ENCODE data around the gene RNF149. TPM values are rescaled to one million over a fixed set of nuclear protein-coding genes. Genes with fewer than 3 reads are reported as not detected.

The RNF149 gene
- total RNA-seq, 4 donors from 2014 or later, result 29.0 to 78.6 (median 44.4) TPM

DNA sequence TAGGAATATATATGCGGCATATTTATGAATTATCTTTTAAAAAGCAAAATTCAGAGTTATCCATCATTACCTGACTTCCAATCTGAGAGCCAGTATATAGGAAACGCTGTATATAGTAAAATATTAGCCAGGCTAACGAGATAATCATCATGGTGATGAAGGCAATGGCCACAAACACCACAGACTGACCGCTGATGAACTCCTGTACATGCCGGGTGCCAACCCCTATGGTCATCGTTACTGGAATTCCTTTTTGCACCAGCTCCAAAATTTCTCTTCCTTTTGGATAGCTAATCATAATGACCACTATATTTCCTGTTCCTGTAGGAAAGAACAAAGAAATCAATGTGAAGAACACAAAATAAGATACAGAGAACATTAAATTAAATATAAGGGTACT is 13.6 kb downstream of the RNF149 start:
- Histone ChIP-seq H3K27me3 (no peaks in the 10 kb centered on the region), H3K9me3 (no peaks in the 10 kb centered on the region), H3K4me3 (no peak overlapping the region), H3K36me3 (peaks cover 0 to 44% of the 10 kb centered on the region in 2 donors), H3K4me1 (peaks cover 0 to 42% (median 13%) of the 10 kb centered on the region in 3 donors), H3K27ac (no peak overlapping the region)
- no peak for ATAC-seq
- 88 to 94% methylated on average over 5 to 6 of the region's 6 CpGs for WGBS, 2 donors (ENCODE audit: low coverage in 1 of 2)
- TF ChIP-seq POLR2AphosphoS5 (IDR thresholded peaks at IDR 0.05) (no peak), POLR2A (IDR thresholded peaks at IDR 0.05) (no peak), EP300 (IDR thresholded peaks at IDR 0.05) (no peak)
- TF ChIP-seq, protein P1, sequence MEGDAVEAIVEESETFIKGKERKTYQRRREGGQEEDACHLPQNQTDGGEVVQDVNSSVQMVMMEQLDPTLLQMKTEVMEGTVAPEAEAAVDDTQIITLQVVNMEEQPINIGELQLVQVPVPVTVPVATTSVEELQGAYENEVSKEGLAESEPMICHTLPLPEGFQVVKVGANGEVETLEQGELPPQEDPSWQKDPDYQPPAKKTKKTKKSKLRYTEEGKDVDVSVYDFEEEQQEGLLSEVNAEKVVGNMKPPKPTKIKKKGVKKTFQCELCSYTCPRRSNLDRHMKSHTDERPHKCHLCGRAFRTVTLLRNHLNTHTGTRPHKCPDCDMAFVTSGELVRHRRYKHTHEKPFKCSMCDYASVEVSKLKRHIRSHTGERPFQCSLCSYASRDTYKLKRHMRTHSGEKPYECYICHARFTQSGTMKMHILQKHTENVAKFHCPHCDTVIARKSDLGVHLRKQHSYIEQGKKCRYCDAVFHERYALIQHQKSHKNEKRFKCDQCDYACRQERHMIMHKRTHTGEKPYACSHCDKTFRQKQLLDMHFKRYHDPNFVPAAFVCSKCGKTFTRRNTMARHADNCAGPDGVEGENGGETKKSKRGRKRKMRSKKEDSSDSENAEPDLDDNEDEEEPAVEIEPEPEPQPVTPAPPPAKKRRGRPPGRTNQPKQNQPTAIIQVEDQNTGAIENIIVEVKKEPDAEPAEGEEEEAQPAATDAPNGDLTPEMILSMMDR (IDR thresholded peaks at IDR 0.05), result no peak

DNA sequence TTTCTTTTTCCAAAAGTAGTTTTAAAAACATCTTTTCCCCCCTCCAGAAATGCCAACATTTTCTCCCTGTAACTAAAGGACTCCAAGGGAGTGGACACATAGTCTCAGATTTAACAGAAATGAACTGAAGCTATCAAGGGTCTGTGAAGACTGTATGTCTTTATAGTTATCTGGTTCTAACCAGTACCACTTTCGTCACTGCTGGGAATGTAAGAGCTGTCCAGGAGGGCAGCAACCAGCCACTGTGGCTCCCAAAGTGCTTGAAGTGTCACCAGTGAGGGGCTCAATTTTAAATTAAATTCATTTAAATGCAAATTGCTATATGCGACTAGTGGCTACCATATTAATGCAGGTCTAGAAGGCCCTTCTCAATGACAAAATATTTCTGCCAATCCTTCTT is 15.0 kb downstream of the RNF149 start:
- H3K27ac ChIP-seq, result no peak overlapping the region
- no peaks in the 10 kb centered on the region for H3K27me3 ChIP-seq
- no peak overlapping the region for H3K4me3 ChIP-seq
- peaks cover 0 to 29% (median 3%) of the 10 kb centered on the region in 3 donors for H3K4me1 ChIP-seq
- no peak for TF ChIP-seq EP300 (IDR thresholded peaks at IDR 0.05)
- TF ChIP-seq, protein P1 (IDR thresholded peaks at IDR 0.05), result no peak
- TF ChIP-seq POLR2AphosphoS5 (IDR thresholded peaks at IDR 0.05), result no peak
- TF ChIP-seq POLR2A (IDR thresholded peaks at IDR 0.05), result no peak
- ATAC-seq, result no peak
- peaks cover 0 to 57% of the 10 kb centered on the region in 2 donors for H3K36me3 ChIP-seq
- no peaks in the 10 kb centered on the region for H3K9me3 ChIP-seq
- WGBS, 2 donors (ENCODE audit: low coverage in 1 of 2), result 97 to 100% methylated on average over 2 of the region's 2 CpGs

DNA sequence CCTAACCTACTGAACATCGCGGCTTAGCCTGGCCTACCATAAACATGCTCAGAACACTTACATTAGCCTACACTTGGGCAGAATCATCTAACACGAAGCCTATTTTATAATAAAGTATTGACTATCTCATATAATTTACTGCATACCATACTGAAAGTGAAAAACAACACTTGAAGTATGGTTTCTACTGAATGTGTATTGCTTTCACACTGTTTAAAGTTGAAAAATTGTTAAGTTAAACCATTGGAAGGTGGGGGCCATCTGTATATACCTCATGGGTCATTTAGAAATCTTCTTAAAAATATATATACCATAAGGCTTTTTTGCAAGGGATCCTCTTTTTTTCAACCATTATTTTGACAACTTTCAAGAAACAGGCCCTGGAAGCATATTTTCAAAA is 16.5 kb downstream of the RNF149 start:
- H3K27me3 ChIP-seq, result no peaks in the 10 kb centered on the region
- peaks cover 0 to 72% of the 10 kb centered on the region in 2 donors for H3K36me3 ChIP-seq
- H3K9me3 ChIP-seq, result no peaks in the 10 kb centered on the region
- no peak overlapping the region for H3K27ac ChIP-seq
- no peak for ATAC-seq
- H3K4me1 ChIP-seq, result peaks cover 0 to 13% (median 0%) of the 10 kb centered on the region in 3 donors
- 97 to 100% methylated on average over 3 of the region's 3 CpGs for WGBS, 2 donors (ENCODE audit: low coverage in 1 of 2)
- no peak overlapping the region for H3K4me3 ChIP-seq
- no peak for TF ChIP-seq EP300 (IDR thresholded peaks at IDR 0.05)
- TF ChIP-seq POLR2AphosphoS5 (IDR thresholded peaks at IDR 0.05), result no peak
- TF ChIP-seq, protein P1 (IDR thresholded peaks at IDR 0.05), result no peak
- no peak for TF ChIP-seq POLR2A (IDR thresholded peaks at IDR 0.05)

DNA sequence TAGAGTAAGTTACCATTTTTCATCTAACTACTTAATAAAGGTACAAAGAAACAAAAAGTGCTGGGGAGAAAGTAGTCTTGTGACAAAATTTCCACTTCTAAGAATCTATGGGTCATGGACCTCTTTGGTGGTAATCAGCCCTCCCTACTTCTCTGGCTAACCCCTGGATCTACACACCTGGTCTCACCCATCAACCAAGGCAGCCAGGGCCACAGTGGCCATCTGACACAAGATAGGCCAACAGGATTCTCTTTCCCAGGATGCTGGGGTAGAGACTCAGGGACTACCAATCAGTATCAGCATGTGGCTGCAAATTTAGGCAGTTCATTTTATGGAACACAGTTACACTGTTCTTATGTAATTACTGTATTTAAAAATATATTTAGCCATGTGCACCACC is 17.8 kb downstream of the RNF149 start:
- Histone ChIP-seq H3K27me3 (no peaks in the 10 kb centered on the region), H3K9me3 (no peaks in the 10 kb centered on the region), H3K27ac (no peak overlapping the region), H3K36me3 (peaks cover 0 to 85% of the 10 kb centered on the region in 2 donors), H3K4me3 (no peak overlapping the region), H3K4me1 (peaks cover 0 to under 1% (median 0%) of the 10 kb centered on the region in 3 donors)
- no peak for TF ChIP-seq POLR2AphosphoS5 (IDR thresholded peaks at IDR 0.05)
- TF ChIP-seq EP300 (IDR thresholded peaks at IDR 0.05), result no peak
- TF ChIP-seq, protein P1 (IDR thresholded peaks at IDR 0.05), result no peak
- no peak for TF ChIP-seq POLR2A (IDR thresholded peaks at IDR 0.05)
- ATAC-seq, result no peak

DNA sequence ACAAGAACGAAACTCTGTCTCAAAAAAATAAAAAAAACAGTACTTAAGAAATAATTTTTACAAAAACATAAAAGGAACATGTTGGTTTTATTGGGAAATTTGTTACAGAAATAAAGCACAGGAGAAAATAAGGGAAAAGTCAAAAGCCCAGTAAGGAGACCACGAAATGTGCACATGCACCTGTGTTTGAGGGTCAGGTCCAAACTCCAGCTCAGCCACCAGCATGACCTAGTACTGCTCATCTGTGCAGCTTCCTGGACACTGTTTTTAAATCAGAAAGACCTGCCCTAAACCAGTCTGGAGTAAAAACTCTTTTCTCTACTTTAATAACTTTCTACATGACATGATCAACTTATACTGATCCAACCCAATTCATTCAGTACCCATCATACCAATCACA is 21.2 kb downstream of the RNF149 start:
- no peak overlapping the region for H3K27ac ChIP-seq
- H3K4me1 ChIP-seq, result no peaks in the 10 kb centered on the region
- no peaks in the 10 kb centered on the region for H3K27me3 ChIP-seq
- TF ChIP-seq POLR2A (IDR thresholded peaks at IDR 0.05) (no peak), EP300 (IDR thresholded peaks at IDR 0.05) (no peak), POLR2AphosphoS5 (IDR thresholded peaks at IDR 0.05) (no peak)
- TF ChIP-seq, protein P1 (IDR thresholded peaks at IDR 0.05), result no peak
- no peak for ATAC-seq
- no peaks in the 10 kb centered on the region for H3K9me3 ChIP-seq
- H3K4me3 ChIP-seq, result no peak overlapping the region
- H3K36me3 ChIP-seq, result peaks cover 0 to 91% of the 10 kb centered on the region in 2 donors
- WGBS, 2 donors (ENCODE audit: low coverage in 1 of 2), result 100% methylated on average over 2 of the region's 2 CpGs
